ENCODE measurements around the gene NKX6-2.

NKX6-2 gene

DNA sequence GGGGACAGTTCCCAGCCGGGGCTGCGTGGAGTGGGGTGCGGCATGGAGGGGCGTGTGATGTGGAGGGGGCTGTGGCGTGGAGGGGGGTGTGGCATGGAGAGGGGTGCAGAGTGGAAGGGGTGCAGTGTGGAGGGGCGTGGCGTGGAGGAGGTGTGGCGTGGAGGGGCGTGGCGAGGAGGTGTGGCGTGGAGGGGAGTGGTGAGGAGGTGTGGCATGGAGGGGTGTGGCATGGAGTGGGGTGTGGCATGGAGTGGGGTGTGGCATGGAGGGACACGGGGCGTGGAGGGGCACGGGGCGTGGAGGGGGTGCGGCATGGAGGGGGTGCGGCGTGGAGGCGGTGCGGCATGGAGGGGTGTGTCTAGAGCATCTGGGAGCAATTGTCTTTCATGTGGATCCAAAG lies 33.6 kb downstream of the NKX6-2 start:
- no peak for DNase-seq

DNA sequence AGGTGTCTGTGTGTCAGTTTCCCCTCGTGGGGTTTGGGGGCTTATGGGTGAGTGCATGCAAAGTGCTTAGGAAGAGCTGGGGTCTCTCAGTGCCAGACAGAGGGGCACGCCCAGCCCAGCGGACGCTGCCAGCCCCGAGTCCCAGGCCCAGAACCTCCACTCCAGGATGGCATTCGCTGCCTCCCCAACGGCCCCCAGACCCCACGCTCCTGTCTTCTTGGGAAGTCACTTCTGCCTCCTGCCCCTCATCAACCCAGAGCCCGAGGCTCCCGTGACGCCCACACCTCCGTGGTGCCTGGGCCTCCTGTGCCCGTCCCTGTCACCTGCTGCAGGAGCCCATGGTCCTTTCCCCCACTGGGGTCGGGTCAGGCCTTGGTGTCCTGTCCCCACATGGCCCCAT lies 35.0 kb downstream of the NKX6-2 start:
- DNase-seq = no peak

DNA sequence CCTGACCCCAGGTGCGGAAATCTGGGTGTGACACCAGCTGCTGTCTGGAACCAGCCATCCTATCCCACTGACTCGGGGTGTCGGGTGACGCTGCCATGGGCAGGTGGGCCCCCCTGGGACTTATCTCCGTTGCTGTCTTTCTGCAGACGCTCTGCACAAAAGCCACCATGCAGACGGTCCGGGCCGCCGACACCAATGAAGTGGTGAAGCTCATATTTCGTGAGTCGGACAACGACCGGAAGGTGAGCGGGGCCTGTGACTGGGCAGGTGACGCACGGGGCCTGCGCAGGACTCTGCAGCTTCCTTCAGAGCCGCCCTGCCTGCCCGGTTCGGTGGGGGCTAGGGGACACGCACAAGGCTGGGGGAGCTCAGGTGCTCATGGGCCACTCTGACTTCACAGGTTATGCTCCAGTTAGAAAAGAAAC lies 36.6 kb downstream of the NKX6-2 start:
- no peak for DNase-seq

DNA sequence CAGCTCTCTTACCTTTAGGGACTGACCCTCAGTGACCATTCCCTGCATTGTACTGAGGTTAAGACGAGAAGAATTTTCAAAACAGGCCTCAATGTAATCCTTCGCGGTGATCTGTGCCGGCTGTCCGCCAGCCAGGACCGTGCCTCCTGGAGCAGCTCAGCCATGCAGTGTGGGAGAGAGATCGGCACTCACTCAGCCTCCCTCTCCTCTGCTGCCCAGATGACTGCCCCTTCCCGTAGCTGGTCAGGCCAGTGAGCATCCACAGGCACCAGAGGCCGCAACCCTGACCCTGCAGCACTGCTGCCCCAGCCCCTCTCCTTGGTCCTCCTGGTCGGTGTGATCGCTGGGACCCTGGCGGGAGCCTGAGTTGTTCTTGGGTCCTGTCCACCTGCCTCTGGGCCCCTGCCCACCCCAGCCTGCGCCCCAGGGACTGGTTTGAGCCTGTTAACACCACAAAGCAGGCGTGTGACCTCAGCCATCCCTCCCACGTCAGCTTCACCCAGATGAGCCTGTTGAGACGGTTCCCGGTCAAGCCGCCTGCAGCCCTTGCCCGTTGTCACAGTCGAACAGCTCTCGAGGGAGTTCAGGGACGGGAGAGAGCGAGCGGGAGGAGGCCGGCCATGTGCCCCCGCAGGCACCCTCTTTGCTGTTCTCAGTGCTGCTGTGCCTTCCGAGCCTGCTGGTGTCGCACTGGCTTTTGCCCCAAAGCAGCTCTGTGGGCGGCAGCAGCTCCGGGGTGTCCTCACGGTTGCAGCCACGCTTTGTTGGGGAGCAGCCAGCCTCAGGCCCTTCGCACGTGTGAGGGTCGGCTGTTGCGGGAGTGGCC lies 37.2 kb downstream of the NKX6-2 start:
- peak; percentile 52 for DNase-seq

DNA sequence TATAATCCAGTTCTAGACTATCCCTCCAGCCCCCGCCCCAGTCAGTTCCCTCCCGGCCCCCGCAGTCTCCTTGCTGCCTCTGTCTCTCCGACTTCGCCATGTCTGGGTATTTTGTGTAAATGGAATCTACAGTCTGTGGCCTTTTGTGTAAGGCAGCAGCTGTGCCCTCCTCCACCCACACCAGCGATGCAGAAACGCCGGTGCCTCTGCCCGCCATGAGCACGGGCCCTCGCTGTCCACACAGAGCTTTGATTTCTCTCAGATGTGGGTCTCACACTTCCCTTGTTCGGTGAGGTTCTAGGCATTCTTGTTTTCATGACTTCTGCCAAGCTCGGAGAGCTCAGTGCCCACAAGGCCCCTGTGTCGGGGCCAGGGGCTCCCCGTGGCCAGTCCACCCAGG lies 37.8 kb downstream of the NKX6-2 start:
- DNase-seq = no peak

DNA sequence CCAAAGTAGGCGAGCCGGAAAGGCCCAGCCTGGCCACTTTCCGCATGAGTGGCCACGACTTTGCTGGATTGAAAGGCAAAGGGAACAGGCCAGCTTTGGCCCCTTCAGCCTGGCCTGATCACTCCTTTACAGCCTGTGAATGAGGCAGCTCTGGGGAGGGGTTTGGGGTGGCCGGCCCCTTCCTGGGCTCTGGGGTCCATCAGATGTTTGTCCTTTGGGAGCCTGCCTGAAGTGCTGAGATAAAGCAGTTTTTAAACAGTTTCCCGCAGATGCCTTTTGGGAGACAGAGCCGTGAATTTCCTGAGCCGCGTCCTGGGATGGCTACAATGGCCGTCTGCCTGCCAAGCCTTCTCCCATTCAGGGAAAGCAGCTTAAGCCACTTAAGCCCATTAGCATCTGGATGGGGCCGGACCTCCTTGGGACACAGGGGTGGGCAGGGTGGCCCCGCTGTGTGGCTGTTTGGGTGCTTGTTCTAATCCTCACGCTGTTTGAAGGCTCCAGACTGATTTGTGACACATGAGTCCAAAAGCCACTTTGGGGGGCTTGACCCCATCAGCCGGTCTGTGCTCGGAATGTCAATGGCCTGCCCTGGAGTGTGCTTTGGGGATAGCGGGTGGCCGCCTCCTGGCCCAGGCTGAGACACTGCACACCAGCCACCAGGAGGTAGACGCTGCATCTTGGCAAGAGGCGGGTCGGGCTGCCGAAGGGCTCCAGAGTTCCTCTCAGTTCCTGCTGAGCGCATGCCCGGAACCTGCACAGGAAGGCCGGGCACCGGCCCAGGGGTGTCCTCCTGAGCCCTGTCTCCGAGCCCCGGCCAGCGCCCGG lies 38.9 kb downstream of the NKX6-2 start:
- peak; percentile 71 for DNase-seq

DNA sequence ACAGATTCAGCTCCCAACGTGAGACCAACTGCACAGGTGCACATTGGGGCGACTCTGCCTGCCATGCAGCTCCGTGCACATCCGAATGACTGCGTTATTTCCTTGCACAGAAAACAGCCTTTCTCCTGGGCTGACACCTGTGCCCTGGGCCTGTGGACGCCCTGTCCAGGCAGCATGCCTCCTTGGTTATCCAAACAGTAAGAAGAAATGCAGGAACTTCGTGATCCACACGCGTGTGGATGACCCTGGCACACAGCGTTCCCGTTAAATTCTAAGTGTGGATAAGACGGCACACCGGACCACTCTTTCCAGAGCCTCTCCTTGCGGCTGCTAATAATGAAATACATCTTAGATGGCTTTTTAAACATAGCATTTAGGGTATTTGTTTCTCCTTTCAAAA lies 39.6 kb downstream of the NKX6-2 start:
- DNase-seq = no peak

DNA sequence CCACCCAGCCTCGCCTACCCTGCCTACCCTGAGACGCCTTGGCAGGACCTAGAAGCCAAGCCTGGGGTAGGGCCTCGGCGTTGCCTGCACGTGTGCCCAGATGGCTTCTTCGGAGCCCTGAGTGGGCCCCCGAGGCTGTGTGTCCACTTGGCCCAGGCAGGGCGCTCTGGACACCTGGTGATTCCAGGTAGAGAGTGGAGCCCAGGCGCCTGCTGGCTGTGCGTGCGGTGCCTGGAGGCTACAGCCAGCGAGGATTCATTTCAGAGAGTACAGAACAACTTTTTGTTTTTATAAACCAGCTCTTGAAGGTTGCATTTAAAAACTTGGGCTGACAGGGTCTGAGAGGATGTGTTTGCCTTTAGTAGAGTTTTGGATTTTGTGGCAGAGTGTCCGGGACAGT lies 40.0 kb downstream of the NKX6-2 start:
- DNase-seq = no peak

DNA sequence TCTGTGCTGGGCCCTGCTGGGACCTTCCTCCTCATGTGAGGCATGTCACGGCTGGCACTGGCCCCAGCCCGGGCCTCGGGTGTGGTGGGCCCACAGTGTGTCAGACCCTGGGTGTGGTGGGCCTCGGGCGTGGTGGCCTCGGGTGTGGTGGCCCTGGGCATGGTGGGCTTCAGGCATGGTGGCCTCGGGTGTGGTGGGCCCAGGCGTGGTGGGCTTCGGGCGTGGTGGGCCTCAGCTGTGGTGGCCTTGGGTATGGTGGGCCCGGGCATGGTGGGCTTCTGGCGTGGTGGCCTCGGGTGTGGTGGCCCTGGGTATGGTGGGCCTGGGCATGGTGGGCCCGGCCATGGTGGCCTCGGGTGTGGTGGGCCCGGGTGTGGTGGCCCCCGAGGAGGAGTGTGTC lies 40.4 kb downstream of the NKX6-2 start:
- DNase-seq = no peak

DNA sequence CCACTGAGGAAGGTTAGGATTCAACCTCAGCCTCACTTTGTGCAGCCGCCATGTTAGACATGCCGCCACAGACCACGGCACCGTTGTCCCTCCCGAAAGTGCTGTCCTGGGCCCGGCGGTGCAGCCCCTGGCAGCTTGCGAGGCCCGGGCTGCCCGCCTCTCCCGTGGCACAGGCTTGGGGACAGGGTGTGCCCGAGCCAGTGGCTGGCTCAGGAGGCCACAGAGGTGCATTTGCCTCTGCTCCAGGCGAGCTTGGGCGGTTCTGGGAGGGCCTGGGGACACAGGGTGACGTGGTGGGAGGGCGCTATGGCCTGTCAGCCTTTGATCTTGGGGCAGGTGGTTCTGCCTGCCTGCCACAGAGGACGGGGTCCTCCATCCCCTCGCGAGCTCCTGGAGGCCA lies 41.1 kb downstream of the NKX6-2 start:
- no peak for DNase-seq

DNA sequence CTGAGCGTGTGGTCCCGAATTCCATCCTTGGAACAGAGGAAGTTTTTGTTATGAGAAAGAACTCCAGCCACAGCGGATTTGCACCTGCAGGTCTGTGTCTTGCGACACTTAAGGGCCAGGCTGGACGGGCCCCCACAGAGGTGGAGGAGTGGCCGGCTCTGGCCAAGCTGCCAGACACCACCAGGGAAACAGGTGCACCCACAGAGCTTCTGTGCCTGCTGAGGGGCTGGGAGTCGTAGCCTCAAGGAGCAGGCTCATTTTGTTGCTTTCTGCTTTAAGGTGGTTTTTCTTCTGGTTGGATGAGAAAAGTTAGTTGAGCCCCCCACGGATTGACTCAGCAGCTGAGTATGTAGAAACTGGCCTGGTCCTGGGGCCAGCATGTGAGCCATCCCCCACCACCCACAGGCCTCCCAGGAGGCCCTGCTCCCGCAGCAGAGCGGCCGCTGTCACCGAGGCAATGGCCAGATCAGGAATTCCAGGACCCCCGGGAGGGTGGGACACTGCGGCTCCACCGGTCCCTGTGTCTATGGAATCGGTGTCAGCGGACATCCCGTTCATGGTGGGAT lies 41.9 kb downstream of the NKX6-2 start:
- no peak for DNase-seq

DNA sequence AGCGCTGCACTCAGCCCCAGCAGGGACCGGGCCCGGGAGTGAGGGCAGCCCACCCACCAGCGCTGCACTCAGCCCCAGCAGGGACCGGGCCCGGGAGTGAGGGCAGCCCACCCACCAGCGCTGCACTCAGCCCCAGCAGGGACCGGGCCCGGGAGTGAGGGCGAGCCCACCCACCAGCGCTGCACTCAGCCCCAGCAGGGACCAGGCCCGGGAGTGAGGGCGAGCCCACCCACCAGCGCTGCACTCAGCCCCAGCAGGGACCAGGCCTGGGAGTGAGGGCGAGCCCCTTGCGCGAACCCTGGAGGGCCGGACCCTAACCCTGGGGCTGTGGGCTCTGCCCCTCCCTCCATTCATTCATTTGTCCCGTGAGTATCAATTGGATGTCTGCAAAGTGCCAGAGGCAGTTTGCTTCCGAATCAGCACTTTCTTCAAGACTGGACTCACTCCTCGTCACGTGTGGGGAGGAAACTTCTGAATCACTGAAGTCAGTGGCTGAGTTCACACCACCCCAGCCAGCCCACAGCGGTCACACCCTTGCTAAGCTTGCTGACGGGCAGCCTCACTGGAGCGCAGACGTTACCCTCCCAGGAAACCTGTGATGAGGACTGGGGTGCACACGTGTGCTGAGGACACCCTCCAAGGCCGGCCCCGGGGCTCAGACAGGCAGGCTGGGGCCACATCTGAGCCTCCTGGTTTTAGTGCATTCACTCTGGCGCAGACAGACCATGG lies 42.6 kb downstream of the NKX6-2 start:
- peak; percentile 67 for DNase-seq

DNA sequence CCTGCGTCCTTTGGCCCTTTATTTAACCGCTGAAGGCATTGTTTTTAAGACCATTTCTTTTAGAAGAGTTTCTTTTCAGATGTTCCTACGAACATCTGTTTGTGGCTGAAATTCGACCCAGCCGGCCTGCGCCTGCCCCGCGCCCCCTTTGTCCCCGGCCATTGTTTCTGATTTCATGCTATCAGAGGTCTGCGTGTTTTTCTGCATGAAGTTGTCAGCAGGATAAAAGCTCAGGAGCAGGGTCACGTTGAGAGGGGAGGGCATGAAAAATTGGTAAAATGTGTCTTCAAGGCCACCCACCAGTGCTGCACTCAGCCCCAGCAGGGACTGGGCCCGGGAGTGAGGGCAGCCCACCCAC lies 43.1 kb downstream of the NKX6-2 start:
- DNase-seq = peak; percentile 74

DNA sequence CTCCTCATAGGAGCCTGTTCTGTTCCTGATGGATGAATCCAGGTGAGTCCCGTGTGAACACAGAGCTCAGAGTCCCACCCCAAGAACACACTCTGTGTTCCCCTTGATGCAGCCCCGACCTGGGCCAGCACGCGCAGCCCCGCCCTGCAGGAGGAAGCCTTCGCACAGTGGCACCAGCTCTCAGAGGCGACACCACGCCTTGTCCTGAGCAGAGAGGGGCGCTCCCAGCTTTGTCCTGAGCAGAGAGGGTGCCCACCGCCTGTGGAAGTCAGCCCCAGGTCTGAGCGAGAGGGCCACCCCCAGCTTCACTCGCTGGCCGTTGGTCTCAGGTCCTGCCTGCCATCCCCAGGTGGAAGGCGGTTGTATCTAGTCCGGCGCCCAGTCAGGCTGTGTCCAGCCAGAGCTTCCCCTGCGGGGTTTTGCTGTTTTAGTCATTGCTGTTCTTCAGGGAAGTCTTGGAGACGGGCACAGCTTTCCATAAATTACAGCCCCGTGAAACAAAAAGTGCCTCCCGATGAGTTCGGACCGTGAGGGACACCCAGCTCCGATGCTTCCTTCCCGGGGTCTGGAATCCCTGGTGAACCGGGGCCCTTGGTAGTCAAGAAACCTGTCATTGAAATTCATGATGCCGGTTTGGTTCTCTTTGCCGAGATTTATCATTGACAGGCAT lies 43.6 kb downstream of the NKX6-2 start:
- DNase-seq = no peak

DNA sequence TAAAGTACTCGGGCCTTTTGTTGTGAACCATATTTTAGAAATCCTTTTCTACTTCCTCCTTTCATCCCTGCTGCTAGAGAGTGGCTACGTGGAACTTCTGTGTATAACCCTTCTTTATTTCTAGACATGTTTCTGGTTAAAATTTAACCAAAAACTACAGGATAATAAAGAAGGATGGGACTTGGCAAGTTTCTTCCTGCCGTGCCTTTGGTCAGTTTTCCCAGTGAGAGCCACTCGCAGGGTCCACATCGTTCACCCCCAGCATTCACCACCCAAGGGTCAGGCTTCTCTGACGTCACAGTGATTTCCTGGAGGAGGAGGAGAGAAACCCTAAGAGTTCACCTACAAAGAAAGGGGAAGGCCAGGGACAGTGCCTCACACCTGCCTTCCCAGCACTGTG lies 45.4 kb downstream of the NKX6-2 start:
- DNase-seq = no peak

DNA sequence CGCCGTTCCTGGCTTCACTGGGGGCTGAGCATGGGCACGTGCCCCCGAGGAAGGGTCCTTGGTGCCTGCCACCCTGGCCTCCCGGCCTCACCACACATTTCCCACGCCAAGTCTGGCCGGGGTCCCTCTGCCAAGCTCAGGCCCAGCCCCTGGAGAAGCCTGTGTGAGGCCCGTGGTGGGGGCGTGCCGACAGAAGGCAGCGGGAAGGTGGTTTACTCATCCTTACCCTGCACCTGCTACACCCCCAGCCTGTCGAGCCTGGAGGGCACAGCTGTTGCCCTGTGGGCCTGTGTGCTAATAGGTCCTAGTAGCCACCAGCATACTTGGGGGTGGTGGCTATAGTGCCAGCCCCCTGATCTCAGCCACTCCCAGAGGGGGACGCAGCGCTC lies 46.7 kb downstream of the NKX6-2 start:
- peak; percentile 47 for DNase-seq

DNA sequence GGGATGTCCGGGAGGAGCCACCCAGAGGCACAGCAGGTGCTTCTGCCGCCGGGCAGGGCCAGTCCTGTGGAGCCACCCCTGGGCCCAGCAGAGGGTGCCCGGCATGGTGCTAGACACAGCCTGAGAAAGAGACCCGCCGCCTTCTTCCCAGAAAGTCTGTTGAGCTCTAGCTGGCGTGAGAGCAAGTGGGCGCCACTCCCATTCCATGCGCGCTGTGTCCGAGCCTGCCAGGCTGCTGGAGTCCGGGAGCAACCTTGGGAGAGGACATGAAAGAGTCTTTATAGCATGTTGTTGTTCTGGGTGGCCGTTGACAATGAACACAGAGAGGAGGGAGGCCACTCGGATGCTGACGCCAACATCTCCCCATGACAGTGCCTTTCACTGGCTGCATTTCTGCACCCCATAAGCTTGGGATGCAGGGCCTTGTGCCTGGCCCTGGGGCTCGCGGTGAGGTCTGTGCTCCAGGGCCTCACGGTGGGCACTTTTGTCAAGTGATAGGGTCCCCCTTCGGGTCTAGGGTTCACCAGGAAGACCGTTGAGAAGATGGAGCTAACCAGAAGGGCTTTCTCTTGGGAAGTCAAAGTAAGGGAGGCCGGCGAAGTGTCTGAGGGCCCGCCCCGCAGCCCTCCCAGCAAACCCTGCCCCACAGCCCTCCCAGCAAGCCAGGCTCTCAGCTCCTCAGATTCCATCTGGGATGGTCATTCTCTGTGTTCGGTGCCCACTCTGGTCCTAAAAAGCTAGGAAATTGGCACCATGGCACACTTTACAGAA lies 47.3 kb downstream of the NKX6-2 start:
- no peak for DNase-seq

DNA sequence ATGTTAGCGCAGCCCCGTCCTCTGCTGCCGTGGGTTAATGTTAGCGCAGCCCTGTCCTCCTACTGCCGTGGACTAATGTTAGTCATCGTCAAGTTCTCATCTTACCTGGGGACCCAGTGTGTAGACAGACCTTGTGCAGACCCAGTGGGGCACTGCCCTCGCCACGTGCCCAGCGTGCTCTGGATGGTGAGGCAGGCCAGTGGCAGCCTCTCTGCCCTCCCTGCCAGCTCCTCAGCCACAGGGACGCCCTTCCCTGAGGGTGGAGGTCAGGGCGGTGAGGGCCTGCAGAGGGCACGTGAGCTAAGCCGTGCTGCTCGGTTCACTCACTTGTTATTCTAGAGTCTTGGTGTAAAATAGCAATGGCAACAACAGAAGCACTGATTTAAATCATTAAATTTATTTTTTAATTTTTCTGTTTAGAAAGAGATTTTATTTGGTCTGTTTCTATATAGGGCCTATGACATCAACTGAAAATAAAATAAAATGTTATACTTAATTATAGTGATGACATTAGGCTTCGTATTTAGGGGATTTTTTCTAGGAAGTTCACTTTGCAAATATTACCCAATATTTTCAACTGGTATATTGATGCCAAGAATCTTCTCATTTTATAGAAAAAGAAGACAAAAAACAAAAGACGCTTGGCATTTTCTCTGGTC lies 48.4 kb downstream of the NKX6-2 start:
- no peak for DNase-seq

DNA sequence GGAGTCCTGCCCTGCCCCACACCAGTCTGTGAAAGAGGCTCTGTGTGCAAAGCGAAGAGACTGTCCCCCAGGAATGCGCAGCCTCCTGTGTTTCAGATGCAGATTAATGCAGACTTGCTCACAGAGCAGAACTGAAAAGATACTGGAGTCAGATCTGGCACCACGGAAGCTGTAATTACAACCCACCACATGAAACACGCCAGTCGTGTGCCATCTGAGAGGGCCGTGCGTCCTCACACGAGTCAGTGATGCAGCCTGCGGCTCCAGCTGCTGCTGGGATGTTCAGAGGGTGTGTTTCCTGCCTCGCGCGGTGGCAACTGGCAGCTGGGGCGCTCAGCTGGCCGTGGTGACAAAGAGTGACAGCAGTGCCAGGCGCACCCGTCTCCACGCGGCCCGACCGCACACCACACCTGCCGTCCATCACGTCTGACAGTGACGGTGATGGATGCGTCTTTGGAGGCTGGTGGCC lies 50.0 kb downstream of the NKX6-2 start:
- peak; percentile 63 for DNase-seq

DNA sequence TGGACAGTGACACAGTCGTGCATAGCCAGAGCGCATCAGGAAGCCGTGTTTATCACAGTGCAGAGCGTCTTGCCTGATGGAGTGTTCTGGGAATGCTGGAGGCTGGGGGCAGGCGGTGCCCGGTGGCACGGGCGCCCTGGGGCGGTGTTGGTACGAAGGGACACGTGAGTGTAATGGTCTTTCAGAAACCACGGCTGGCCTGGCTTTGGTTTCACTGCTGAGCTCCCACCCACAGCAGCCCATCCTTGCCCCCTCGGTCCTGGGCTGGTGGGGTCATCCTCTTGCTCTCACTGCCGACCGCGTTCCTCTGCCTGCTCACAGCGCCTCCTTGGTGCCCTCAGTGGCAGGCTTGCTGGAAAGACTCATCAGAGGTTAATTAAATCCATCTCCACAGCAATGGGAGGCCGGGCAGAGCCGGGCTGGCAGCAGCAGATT lies 50.6 kb downstream of the NKX6-2 start:
- peak; percentile 59 for DNase-seq

DNA sequence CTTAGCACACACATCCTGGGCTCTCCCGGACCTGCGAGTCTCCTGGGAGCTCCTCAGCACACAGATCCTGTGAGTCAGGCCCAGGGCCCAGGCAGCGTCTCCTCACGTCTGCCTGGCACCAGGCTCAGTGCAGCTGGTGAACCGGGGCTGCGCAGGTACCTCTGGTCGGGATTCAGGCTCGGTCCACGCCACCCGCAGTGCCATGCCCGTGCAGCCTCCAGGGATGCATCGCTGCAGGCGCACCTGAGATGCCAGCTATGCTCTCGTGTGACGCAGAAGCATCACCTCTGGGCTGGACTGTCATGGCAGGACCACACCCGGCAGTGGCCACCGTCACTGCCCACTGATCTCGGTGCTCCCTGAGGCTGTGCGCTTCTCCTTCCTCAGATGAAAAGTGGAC lies 52.0 kb downstream of the NKX6-2 start:
- DNase-seq = no peak
